Fibroblast of peridontal ligament (primary cell): Measurements from ENCODE around the gene PRELID3B.
A peak's percentile ranks its signal among the peaks of the same experiment; 100 is the strongest.
"Not testable (repeated sequence)": the region's sequence is repeated elsewhere in the genome, so short reads cannot be mapped to it uniquely, and the experiment has no call there.

ENCODE experiments used
- DNase-seq: peaks from one replicate; pipeline ENCODE4 v3.0.0-alpha.2; 2010; ENCODE audit errors: extremely low read depth

Gene PRELID3B

GRCh38 chr20:59026904-59027740 is 15.5 kb downstream of the PRELID3B start:
- no peak for DNase-seq

DNA sequence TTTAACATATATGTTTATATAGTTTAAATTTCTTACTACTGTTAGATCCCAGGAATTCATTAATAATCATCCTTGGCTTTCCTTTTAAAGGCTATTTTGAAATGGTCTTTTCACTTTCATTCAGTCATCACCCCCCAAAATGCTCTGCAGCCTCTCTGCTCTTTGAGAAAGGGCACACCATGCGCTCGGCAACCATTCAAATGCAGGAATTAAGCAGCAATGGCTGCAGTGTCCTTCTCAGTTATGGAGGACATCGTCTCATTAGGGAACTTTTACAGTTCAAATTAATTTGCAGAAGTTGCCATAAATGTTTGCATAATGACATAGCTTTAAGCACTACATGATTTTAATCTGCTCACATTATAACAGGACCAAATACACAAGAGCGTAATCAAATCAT is 17.1 kb downstream of the PRELID3B start:
- no peak for DNase-seq

- DNase-seq = no peak
Observed at GRCh38 chr20:59025086-59025485, 17.5 kb downstream of the PRELID3B start.

- no peak for DNase-seq
Observed at GRCh38 chr20:59024111-59024530, 18.5 kb downstream of the PRELID3B start.

DNA sequence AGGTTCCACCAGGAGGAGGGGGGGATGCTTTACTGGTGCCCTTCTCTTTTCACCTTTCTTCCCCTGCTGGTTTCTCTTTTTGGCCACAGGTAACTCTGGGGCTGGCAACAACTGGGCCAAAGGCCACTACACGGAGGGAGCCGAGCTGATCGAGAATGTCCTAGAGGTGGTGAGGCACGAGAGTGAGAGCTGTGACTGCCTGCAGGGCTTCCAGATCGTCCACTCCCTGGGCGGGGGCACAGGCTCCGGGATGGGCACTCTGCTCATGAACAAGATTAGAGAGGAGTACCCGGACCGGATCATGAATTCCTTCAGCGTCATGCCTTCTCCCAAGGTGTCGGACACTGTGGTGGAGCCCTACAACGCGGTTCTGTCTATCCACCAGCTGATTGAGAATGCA is 19.0 kb downstream of the PRELID3B start:
- no peak for DNase-seq

DNA sequence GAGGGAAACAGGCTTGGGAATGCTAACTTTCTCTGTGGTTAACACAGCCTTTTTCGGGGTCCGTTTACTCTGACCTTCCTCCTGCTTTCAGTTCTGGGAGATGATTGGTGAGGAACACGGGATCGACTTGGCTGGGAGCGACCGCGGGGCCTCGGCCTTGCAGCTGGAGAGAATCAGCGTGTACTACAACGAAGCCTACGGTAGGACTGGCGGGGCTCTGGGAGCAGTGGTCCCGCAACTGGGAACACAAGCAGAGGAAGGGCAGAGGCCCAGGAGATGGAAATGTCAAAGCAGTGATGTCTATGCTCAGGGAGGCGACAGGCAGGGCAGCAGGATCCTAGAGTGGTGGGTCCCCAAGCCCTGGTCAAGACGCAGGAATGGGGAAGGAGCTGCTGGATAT is 19.8 kb downstream of the PRELID3B start:
- no peak for DNase-seq

- DNase-seq = peak; percentile 15
Observed at GRCh38 chr20:59020938-59021551, 21.5 kb downstream of the PRELID3B start.

GRCh38 chr20:59019217-59019616 is 23.4 kb downstream of the PRELID3B start, which contains the start of gene TUBB1:
Gene TUBB1 (plus strand): TSS chr20:59019429. CDS start chr20:59019523, 94 bp downstream.
- no peak for DNase-seq

- no peak for DNase-seq
Observed at GRCh38 chr20:59018817-59019216, 23.8 kb downstream of the PRELID3B start.

DNA sequence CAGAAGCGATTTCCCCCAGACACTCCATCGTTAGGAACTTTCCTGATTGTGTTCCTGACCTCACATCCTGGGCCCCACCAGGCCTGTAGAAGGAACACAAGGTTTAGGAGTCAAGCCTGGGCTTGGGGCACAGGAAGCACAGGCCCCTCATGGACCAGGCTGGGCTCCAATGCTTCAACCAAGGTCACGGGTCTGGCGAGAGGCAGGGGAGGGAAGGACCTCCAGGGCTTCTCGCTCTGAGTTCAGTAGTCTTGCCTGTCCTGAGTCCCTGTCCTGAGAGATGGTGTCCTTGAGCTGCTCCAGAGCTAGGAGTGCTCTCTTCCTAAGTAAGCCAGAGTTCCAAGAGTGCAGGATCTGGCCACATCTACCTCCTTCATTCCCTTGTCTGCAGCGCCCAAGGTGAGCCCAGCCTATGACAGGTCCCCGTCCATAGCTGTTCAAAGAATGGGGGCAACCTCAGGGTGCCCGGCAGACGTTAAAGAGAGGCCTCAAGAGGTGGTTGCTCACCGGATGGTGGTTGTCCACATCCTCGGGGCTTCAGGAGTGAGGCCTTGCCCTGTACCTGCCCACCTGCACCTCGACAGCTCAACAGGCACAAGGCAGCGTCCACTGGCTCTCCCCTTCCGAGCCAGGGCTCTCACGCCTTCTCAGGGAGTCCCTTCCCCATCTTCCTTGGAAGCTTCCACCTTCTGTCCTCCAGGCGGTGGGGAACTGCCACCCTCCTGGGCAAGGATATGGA is 24.9 kb downstream of the PRELID3B start:
- DNase-seq = no peak

- no peak for DNase-seq
Observed at GRCh38 chr20:59016795-59017492, 25.6 kb downstream of the PRELID3B start.

DNA sequence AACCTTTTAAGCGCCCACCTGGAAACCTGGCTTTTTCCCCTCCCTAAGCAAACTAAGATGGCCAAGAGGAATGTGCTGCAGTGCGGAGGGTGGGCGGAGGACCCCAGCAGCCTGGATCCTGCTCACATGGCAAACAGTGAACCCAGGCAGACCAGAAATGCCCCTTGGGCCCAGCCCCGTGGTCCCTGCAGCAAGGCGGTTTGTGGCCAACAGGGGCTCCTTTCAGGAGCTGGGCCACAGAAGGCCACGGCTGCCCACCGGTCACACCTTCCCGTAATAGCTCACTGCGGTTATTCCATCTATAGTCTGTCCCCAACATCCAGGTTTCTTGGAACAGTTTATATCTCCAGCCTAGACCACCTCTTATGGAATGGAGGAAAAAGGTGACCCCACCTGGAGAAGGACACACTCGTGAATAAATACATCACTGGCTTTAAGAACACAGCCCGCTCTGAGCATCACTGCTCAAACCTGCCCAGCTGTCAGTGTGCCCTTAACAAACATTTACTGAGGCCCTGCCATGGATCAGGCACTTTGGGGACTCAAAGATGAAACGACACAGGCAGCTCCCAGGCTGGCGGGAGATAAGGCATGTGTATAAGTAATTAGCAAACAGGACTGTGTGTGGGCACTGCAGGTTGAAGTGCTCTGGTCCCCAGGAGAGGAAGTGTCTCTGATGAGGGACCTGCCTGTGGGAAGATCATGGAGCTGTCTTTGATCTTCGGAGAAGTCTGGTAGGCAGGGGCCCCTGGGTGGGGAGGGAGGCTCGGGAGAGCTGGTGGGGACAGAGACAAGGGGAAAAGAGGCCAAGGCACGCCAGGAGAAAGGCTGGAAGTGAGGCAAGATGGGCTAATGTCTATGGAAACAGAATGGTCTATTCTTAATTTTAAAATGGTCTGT is 26.5 kb downstream of the PRELID3B start:
- DNase-seq = no peak

DNA sequence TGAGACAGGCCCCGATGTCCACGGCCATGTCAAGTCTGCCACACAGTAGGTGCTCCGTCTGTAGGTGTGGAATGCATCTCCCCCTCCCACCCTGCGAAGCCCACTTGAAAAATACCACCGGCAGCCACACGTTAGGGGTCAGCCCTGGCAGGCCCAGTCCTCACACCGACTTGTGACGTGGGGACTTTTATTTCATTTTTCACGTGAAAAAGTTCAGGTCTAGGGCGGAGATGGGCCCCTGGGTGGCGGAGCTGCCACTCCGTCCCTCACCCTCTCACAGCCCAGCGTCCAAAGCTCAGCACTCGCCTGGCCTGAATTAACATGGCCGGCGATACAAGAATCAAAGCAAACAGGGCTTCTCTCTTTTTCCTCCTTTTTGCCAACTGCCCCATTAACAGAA is 27.2 kb downstream of the PRELID3B start:
- no peak for DNase-seq

DNA sequence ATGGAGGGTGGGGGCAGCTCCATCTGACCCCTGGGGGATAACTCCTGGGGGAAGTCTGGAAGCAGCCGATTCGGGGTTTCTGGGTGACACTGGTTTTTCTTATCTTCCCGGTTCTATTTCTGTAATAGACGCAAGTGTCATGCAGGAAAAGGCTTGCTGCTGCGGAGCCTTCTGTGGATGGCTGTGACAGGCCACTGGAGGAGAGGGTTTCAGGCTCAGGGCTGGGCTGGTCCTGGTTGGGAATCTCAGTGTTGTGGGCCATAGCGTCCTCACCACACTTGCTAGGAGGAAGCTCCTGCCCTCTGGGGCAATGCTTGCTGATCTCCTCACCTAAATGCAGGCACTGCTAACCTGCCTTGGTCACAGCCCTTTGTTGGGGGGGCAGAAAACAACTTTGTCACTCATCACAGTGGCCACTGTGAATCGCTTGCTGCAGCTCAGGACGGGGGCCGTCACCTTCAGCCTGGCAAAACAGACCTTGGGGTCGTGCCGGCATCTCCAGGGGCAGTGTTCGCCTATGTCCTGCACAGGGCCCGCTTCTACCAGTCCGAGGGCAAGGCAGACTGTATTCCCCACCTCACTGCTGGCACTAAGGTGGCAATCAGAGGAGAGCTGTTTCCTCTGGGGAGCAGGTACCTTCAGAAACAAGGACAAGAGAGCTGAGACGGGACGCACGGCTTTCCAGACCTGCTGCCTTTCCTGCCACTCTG is 27.8 kb downstream of the PRELID3B start:
- DNase-seq = no peak

DNA sequence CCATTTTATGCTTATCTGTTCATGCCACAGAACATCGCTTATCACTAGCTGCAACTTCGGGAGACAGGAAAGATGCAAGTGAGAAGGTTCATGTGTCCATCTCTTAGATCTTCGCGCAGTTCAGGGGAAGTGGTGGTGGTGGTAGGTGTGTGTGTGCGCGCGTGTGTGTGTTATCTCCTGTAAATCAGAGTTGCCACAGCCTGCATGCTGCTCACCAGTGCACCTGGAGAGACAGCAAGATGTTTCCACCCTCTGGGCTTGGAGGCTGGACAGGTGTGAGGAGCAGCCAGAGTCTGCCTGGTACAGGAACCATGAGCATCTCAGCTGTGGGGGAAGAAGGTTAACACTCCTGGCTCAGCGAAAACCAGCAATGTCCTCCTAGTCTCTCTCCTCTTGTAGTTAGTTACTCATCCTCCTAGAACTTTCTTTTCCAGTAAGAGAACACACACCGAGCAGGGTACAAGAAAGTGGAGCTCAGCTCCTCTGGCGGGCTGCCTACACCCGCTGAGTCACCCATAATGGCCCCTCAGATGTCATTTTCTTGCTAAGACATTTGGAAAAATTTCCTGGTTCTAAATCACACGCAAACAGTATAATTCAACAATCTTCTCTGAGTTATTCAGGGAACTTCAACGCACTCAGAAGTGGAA is 28.5 kb downstream of the PRELID3B start:
- DNase-seq = peak; percentile 72

DNA sequence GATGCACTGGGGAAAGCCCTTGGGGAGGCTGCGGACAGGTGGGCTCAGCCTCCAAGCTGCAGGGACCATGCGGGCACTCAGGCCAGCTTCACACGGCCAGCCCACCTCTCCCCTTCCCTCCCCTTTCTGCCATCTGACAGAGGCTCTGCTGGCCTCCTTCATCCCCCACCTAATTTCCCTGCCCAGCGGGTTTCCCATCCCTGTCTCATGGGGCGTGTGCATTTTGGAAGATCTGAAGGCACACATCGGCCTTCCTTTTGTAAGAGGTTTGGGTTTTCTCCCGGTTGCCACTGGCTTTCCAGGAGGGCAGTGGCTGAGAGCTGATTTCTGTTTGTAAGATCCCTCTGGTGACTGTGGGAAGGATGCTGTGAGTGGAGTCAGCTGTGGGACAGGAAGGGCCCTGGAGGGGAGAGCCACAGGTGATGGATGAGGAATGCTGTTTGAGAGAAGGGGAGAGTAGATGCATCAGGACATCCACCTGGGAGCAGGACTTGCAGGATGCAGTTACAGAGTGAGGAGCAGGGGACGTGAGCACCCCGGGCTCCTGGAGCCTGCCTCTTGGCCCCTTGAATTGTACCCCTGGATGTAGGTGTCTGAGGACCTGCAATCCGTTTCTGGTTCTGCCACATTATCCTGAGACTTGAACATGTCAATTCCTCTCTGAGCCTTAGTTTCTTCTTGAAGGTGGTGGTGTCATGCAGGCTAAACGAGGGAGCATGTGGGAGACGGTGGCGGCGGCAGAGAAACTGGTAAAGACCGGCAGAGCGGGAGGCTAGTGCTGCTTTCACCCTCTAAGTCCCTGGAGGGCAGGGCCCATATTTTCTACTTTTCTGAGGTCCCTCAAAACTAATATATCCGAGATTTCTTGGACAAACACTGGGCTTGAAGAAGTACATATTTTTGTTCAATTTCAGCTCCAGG is 29.3 kb downstream of the PRELID3B start:
- DNase-seq = no peak

GRCh38 chr20:59011874-59012157 is 30.8 kb downstream of the PRELID3B start:
- not testable (repeated sequence) for DNase-seq

GRCh38 chr20:59010995-59011873 is 31.4 kb downstream of the PRELID3B start:
- peak; percentile 88 for DNase-seq
